ENCODE measurements around the gene ITGB6. TPM values are rescaled to one million over a fixed set of nuclear protein-coding genes. Genes with fewer than 3 reads are reported as not detected.

The ITGB6 gene
- total RNA-seq, 2 donors from 2014 or later, result 0.24 TPM; not detected in 1

GRCh38 chr2:160104115-160104514, 96.0 kb downstream of the ITGB6 start:
- 85 to 94% methylated on average over 2 of the region's 2 CpGs for WGBS, 2 experiments (ENCODE audit: insufficient coverage in 1 of 2, insufficient read length in 1 of 2)
- no peak overlapping the region for H3K4me3 ChIP-seq (ENCODE audit: low read length)
- TF ChIP-seq, protein P1, sequence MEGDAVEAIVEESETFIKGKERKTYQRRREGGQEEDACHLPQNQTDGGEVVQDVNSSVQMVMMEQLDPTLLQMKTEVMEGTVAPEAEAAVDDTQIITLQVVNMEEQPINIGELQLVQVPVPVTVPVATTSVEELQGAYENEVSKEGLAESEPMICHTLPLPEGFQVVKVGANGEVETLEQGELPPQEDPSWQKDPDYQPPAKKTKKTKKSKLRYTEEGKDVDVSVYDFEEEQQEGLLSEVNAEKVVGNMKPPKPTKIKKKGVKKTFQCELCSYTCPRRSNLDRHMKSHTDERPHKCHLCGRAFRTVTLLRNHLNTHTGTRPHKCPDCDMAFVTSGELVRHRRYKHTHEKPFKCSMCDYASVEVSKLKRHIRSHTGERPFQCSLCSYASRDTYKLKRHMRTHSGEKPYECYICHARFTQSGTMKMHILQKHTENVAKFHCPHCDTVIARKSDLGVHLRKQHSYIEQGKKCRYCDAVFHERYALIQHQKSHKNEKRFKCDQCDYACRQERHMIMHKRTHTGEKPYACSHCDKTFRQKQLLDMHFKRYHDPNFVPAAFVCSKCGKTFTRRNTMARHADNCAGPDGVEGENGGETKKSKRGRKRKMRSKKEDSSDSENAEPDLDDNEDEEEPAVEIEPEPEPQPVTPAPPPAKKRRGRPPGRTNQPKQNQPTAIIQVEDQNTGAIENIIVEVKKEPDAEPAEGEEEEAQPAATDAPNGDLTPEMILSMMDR (conservative IDR thresholded peaks at IDR 0.05), result no peak
- H3K9me3 Mint-ChIP-seq, result no peaks in the 10 kb centered on the region
- H3K27me3 ChIP-seq (ENCODE audit: control insufficient read depth, insufficient read depth, low read length, poor library complexity, severe bottlenecking), result no peaks in the 10 kb centered on the region
- no peak overlapping the region for H3K4me3 Mint-ChIP-seq
- H3K27me3 Mint-ChIP-seq (ENCODE audit: insufficient read depth), result no peaks in the 10 kb centered on the region
- no peak overlapping the region for H3K27ac ChIP-seq (ENCODE audit: low read depth, low read length)
- no peak overlapping the region for H3K9ac ChIP-seq (ENCODE audit: extremely low read depth, low read length, poor library complexity, severe bottlenecking)
- H3K36me3 ChIP-seq (ENCODE audit: control insufficient read depth, insufficient read depth, low read length), result no peaks in the 10 kb centered on the region
- no peaks in the 10 kb centered on the region for H3K9me3 ChIP-seq (ENCODE audit: control insufficient read depth, low read length)
- H3K4me1 Mint-ChIP-seq, result no peaks in the 10 kb centered on the region
- H3K4me1 ChIP-seq (ENCODE audit: control insufficient read depth, insufficient read depth, low read length), result no peaks in the 10 kb centered on the region
- H3K27ac Mint-ChIP-seq, result no peak overlapping the region
- DNase-seq, result no peak
- H3K36me3 Mint-ChIP-seq (ENCODE audit: low read depth), result no peaks in the 10 kb centered on the region

DNA sequence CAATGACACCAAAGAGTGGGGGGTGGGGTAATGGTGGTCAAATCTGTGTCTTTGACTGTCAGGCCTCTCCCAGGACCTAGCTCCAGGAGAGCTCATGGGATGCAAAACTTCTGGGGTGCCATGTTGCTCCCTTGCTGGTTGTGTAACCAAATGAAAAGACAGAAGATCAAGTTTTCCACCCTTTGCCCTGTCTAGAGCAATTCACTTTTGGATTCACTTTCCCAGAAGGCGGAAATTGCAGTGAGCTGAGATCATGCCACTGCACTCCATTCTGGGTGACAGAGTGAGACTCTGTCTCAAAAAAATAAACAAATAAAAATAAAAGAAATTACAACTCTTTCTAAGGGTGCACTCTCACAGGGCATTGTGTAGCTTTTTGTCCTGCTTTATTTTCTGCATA, 102.7 kb downstream of the ITGB6 start:
- Histone ChIP-seq H3K4me3 (ENCODE audit: low read length) (no peak overlapping the region), H3K36me3 (ENCODE audit: control insufficient read depth, insufficient read depth, low read length) (no peaks in the 10 kb centered on the region), H3K27me3 (ENCODE audit: control insufficient read depth, insufficient read depth, low read length, poor library complexity, severe bottlenecking) (no peaks in the 10 kb centered on the region), H3K27ac (ENCODE audit: low read depth, low read length) (no peak overlapping the region), H3K9me3 (ENCODE audit: control insufficient read depth, low read length) (peaks cover 14% of the 10 kb centered on the region), H3K9ac (ENCODE audit: extremely low read depth, low read length, poor library complexity, severe bottlenecking) (no peak overlapping the region), H3K4me1 (ENCODE audit: control insufficient read depth, insufficient read depth, low read length) (no peaks in the 10 kb centered on the region)
- Mint-ChIP-seq H3K4me1 (no peaks in the 10 kb centered on the region), H3K4me3 (no peak overlapping the region), H3K36me3 (ENCODE audit: low read depth) (no peaks in the 10 kb centered on the region), H3K27ac (no peak overlapping the region), H3K27me3 (ENCODE audit: insufficient read depth) (peaks cover 2% of the 10 kb centered on the region), H3K9me3 (peaks cover 25% of the 10 kb centered on the region)
- no peak for DNase-seq
- WGBS, 2 experiments (ENCODE audit: insufficient coverage in 1 of 2, insufficient read length in 1 of 2), result 75 to 93% methylated on average over 1 of the region's 1 CpG
- TF ChIP-seq, protein P1 (conservative IDR thresholded peaks at IDR 0.05), result no peak

- DNase-seq, result no peak
- Histone ChIP-seq H3K27me3 (ENCODE audit: control insufficient read depth, insufficient read depth, low read length, poor library complexity, severe bottlenecking) (no peaks in the 10 kb centered on the region), H3K9me3 (ENCODE audit: control insufficient read depth, low read length) (peaks cover 15% of the 10 kb centered on the region), H3K9ac (ENCODE audit: extremely low read depth, low read length, poor library complexity, severe bottlenecking) (no peak overlapping the region), H3K36me3 (ENCODE audit: control insufficient read depth, insufficient read depth, low read length) (no peaks in the 10 kb centered on the region), H3K4me3 (ENCODE audit: low read length) (no peak overlapping the region), H3K4me1 (ENCODE audit: control insufficient read depth, insufficient read depth, low read length) (no peaks in the 10 kb centered on the region), H3K27ac (ENCODE audit: low read depth, low read length) (no peak overlapping the region)
- Mint-ChIP-seq H3K27me3 (ENCODE audit: insufficient read depth) (peaks cover 2% of the 10 kb centered on the region), H3K4me1 (no peaks in the 10 kb centered on the region), H3K9me3 (peaks cover 32% of the 10 kb centered on the region), H3K27ac (no peak overlapping the region), H3K36me3 (ENCODE audit: low read depth) (no peaks in the 10 kb centered on the region), H3K4me3 (no peak overlapping the region)
- TF ChIP-seq, protein P1 (conservative IDR thresholded peaks at IDR 0.05), result no peak
- WGBS, 2 experiments (ENCODE audit: insufficient coverage in 1 of 2, insufficient read length in 1 of 2), result 91 to 100% methylated on average over 3 to 4 of the region's 4 CpGs
Measured at GRCh38 chr2:160096409-160096808, 103.7 kb downstream of the ITGB6 start.
